Measurements from ENCODE around the gene MAN1B1. TPM values are rescaled to one million over a fixed set of nuclear protein-coding genes. Genes with fewer than 3 reads are reported as not detected.
A peak's percentile ranks its signal among the peaks of the same experiment; 100 is the strongest.

The MAN1B1 gene
- total and polyA plus RNA-seq, 2 of the 4 experiments (the other 2 are of a cell fraction) = 28.7 to 55.1 TPM

DNA sequence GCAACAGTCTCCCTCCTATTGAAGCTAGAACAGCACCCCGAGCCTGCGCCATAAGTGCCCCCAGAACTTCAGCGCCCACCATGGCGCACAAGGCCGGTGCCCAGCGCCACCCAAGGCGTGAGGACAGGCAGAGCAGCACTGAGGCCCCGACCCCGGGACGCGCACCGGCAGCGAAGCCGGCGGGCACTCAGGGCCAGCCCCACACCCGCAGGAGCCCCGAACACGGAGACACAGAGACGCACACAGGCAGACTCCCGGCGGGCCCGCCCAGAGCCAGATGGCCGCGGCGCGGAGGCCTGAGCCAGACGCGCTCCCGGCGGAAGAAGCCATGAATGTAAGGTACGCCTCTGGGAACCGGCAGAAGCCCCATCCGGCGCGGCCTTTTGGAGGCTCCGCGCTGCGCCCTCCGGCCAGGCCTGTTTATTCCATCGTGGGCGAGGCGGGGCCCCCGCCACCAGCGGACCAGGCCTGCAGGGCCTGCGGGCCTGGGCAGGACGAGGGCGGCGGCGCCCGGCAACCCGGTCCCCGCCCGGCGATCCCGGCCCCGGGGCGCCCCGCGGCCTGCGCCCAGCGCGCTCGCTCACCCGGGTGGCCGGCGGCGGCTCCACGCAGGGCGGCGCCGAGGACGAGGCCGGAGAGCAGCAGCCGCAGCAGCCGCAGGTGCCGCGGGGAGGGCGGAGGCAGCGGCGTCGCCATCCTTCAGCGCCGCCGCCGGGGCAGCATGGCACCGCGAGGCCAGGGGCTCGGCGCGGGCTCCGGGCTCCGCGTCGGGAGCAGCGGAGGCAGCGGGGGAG lies 41.3 kb upstream of the MAN1B1 start:
- no peak overlapping the region for H2BK15ac ChIP-seq (ENCODE audit: low read depth, low read length)
- CTCF ChIA-PET = no interaction called here
- intact Hi-C loops (cut with micrococcal nuclease) = loop anchor here (1.0 to 2.0 kb wide), 2 partner anchors 22 to 181 kb away; partner anchors contain the start of gene RNF224

More for the DNA sequence above, 41.3 kb upstream of the MAN1B1 start:
- Histone ChIP-seq H3K36me3 (ENCODE audit: control insufficient read depth, insufficient read depth, low read length) (peaks cover 3% of the 10 kb centered on the region; the same call in 1 of the 2 replicates), H2BK5ac (ENCODE audit: low read depth, low read length, poor library complexity, severe bottlenecking) (no peak overlapping the region), H2AK5ac (ENCODE audit: low read depth, low read length) (peak overlapping the region; percentile 24; the same call in 1 of the 2 replicates), H2AFZ (replicated peaks; ENCODE audit: low read length, poor library complexity) (peak overlapping the region; percentile 97), H4K8ac (ENCODE audit: low read depth in 2 of 2, low read length in 2 of 2) (no peak overlapping the region), H4K5ac (ENCODE audit: low read depth, low read length) (no peak overlapping the region), H4K91ac (ENCODE audit: insufficient read depth, low read depth, low read length) (no peak overlapping the region), H2BK20ac (ENCODE audit: low read depth, low read length) (no peak overlapping the region), H3K14ac (replicated peaks; ENCODE audit: low read depth, low read length) (no peak overlapping the region), H3K9ac (ENCODE audit: low read depth, low read length) (peak overlapping the region; percentile 50), H3K27me3 (ENCODE audit: control insufficient read depth, insufficient read depth, low read length) (peaks cover 27% of the 10 kb centered on the region), H3K4me2 (ENCODE audit: low read depth, low read length) (peak overlapping the region; percentile 96), H3K4me1 (ENCODE audit: control insufficient read depth, insufficient read depth, low read length) (peaks cover 11% of the 10 kb centered on the region), H3K79me1 (ENCODE audit: low read depth in 1 of 2, low read length in 2 of 2) (peaks cover 5 to 16% of the 10 kb centered on the region in 2 experiments; a peak in 3 of 4 replicates), H4K20me1 (ENCODE audit: insufficient read depth, low read length) (peaks cover 30% of the 10 kb centered on the region), H3K18ac (ENCODE audit: low read depth, low read length) (no peak overlapping the region), H3K27ac (ENCODE audit: insufficient read depth, low read length) (no peak overlapping the region; the same call in 1 of the 2 replicates), H2AK9ac (replicated peaks; ENCODE audit: low read depth, low read length, poor library complexity) (peak overlapping the region; percentile 93), H2BK120ac (ENCODE audit: low read depth, low read length) (no peak overlapping the region), H3K4me3 (ENCODE audit: insufficient read depth, low read depth, low read length) (peak overlapping the region; percentile 63), H3K9me1 (ENCODE audit: insufficient read depth, low read length) (no peaks in the 10 kb centered on the region), H3K4ac (ENCODE audit: low read depth, low read length) (0 out of 2 replicates have a peak overlapping the region, but pooled peaks have one; percentile 45), H3K56ac (ENCODE audit: extremely low read depth, insufficient read depth, low read length) (no peak overlapping the region), H3K23ac (ENCODE audit: low read depth, low read length) (no peak overlapping the region), H3K9me3 (ENCODE audit: control insufficient read depth, insufficient read depth, low read length) (no peaks in the 10 kb centered on the region)
- peak; percentile 59 for ATAC-seq (ENCODE audit: low read depth)
- peak; percentile 38 for DNase-seq
- BruUV-seq (replicated peaks) = no TSS peak
- 0 out of 2 replicates have a peak, but pooled peaks have one; percentile 8 for TF ChIP-seq MXI1 (IDR thresholded peaks at IDR 0.05; ENCODE audit: borderline replicate concordance, low read depth, low read length)
- no peak for TF ChIP-seq MAFK (IDR thresholded peaks at IDR 0.05; ENCODE audit: low read depth, low read length)
- POLR2A ChIA-PET (ENCODE audit: unreplicated experiment) = no interaction called here
- 3% methylated on average over 74 of the region's 96 CpGs; no CpG with 5 or more reads in 1 of the 2 experiments for WGBS, 2 experiments (ENCODE audit: extremely low coverage in 2 of 2, insufficient read length in 1 of 2)
- dilution Hi-C loops (cut with HindIII; ENCODE audit: low sequenced_read_pairs, unreplicated experiment) (no loop called here), in situ Hi-C loops (cut with MboI; ENCODE audit: low sequenced_read_pairs) (no loop called here)
